ENCODE results near the gene PKD2.

The PKD2 gene

GRCh38 chr4:88037936-88038335, 30.5 kb downstream of the PKD2 start:
- in situ Hi-C loops (cut with MboI; ENCODE audit: low sequenced_read_pairs, unreplicated experiment): loop anchor here (10.0 to 25.0 kb wide), 2 partner anchors 177 to 474 kb away; partner anchors contain the start of gene PYURF
- no peak for TF ChIP-seq CTCF (IDR thresholded peaks at IDR 0.05; ENCODE audit: borderline replicate concordance, control extremely low read depth, extremely low read depth, insufficient read depth, missing control alignments)
- no peak for DNase-seq (ENCODE audit: low spot score)

- no peak for DNase-seq (ENCODE audit: low spot score)
- in situ Hi-C loops (cut with MboI; ENCODE audit: low sequenced_read_pairs, unreplicated experiment): loop anchor here (25.0 kb wide), 1 partner anchor 472 kb away; the partner anchor contains the start of gene PYURF
- TF ChIP-seq CTCF (IDR thresholded peaks at IDR 0.05; ENCODE audit: borderline replicate concordance, control extremely low read depth, extremely low read depth, insufficient read depth, missing control alignments): no peak
Observed at GRCh38 chr4:88040707-88041106, 33.3 kb downstream of the PKD2 start.

GRCh38 chr4:88041626-88042025, 34.2 kb downstream of the PKD2 start:
- no peak for DNase-seq (ENCODE audit: low spot score)
- in situ Hi-C loops (cut with MboI; ENCODE audit: low sequenced_read_pairs, unreplicated experiment): loop anchor here (25.0 kb wide), 1 partner anchor 471 kb away; the partner anchor contains the start of gene PYURF
- TF ChIP-seq CTCF (IDR thresholded peaks at IDR 0.05; ENCODE audit: borderline replicate concordance, control extremely low read depth, extremely low read depth, insufficient read depth, missing control alignments): no peak

- TF ChIP-seq CTCF (IDR thresholded peaks at IDR 0.05; ENCODE audit: borderline replicate concordance, control extremely low read depth, extremely low read depth, insufficient read depth, missing control alignments): no peak
- in situ Hi-C loops (cut with MboI; ENCODE audit: low sequenced_read_pairs, unreplicated experiment): loop anchor here (25.0 kb wide), 1 partner anchor 469 kb away; the partner anchor contains the start of gene PYURF
- DNase-seq (ENCODE audit: low spot score): no peak
Observed at GRCh38 chr4:88043001-88043400, 35.6 kb downstream of the PKD2 start.

DNA sequence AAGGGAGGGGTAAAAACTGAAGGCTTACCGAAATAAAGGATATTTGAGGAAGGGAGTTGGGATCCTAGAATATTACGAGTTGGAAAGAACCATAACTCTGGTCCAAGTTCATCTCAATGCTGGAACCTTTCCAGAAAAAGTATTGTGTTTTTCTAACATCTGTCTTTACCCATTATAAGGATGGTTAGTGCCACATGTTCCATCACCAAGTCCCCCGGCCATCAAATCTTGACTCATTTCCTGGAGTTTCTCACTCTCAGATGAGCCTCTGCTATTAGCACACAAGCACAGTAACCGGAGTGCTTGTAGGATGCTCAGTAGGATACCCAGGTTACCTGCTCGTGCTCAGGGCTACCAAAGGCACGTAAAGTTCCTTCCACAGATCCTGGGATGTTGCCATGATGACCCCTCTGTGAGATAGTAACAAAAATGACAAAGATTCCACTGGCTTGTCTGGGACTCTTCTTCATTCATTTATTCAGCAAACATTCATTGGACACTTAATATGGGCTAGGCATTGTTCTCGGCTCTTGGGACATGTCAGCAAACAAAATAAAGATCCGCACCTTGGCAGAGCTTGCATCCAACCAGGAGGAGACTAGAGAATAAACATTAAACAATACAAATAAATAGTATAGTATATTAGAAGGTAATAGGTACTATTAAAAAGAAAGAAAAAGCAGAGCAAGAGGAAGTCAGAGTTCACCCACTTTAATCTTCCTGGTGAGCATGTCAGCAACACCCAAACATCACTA, 36.3 kb downstream of the PKD2 start:
- DNase-seq (ENCODE audit: low spot score): no peak
- in situ Hi-C loops (cut with MboI; ENCODE audit: low sequenced_read_pairs, unreplicated experiment): loop anchor here (25.0 kb wide), 1 partner anchor 469 kb away; the partner anchor contains the start of gene PYURF
- TF ChIP-seq CTCF (IDR thresholded peaks at IDR 0.05; ENCODE audit: borderline replicate concordance, control extremely low read depth, extremely low read depth, insufficient read depth, missing control alignments): no peak

GRCh38 chr4:88045021-88045420, 37.6 kb downstream of the PKD2 start:
- in situ Hi-C loops (cut with MboI; ENCODE audit: low sequenced_read_pairs, unreplicated experiment): loop anchor here (25.0 kb wide), 1 partner anchor 467 kb away; the partner anchor contains the start of gene PYURF
- TF ChIP-seq CTCF (IDR thresholded peaks at IDR 0.05; ENCODE audit: borderline replicate concordance, control extremely low read depth, extremely low read depth, insufficient read depth, missing control alignments): no peak
- DNase-seq (ENCODE audit: low spot score): no peak
